ENCODE measurements around the gene TMEM164.
A peak's percentile ranks its signal among the peaks of the same experiment; 100 is the strongest.

The TMEM164 gene

DNA sequence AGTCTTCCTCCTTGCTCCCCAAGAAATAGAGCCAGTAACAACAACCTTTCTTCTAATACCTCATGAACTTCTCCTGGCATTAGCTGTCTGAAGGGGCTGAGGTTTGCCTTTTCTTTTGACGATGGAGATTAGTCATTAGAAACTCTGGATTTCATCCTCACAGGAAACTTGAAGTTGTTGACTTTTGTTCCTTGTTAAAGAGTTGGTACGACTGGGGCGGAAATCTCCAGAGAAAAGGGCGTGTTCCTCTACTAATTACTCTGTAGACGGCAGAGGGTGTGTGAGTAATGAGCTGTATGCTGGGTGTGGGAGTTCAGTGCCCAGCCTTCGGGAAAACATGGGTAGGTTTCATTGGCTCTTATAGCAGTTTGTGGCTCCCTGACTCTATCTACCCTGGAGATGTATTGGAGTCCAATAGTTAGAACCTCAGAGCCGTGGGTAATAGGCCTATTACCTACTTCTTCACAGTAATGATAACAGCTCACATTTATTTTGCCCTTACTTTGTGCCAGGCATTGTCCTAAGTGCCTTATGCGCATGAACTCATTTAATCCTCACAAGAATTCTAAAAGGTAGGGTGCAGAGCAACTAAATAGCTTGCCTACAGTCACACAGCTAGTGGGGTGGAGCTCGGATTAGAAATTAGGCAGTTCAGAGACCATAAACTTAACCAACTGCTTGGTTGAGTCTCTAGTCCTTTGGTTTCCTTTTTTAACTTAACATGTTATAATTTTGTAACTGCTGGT lies 23.4 kb downstream of the TMEM164 start:
- TF ChIP-seq, protein P1, sequence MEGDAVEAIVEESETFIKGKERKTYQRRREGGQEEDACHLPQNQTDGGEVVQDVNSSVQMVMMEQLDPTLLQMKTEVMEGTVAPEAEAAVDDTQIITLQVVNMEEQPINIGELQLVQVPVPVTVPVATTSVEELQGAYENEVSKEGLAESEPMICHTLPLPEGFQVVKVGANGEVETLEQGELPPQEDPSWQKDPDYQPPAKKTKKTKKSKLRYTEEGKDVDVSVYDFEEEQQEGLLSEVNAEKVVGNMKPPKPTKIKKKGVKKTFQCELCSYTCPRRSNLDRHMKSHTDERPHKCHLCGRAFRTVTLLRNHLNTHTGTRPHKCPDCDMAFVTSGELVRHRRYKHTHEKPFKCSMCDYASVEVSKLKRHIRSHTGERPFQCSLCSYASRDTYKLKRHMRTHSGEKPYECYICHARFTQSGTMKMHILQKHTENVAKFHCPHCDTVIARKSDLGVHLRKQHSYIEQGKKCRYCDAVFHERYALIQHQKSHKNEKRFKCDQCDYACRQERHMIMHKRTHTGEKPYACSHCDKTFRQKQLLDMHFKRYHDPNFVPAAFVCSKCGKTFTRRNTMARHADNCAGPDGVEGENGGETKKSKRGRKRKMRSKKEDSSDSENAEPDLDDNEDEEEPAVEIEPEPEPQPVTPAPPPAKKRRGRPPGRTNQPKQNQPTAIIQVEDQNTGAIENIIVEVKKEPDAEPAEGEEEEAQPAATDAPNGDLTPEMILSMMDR (IDR thresholded peaks at IDR 0.05): no peak
- Histone ChIP-seq H3K4me3 (no peak overlapping the region), H3K27ac (peak overlapping the region in 1 of 2 donors; percentile 2)
- DNase-seq (ENCODE audit: low spot score): no peak

DNA sequence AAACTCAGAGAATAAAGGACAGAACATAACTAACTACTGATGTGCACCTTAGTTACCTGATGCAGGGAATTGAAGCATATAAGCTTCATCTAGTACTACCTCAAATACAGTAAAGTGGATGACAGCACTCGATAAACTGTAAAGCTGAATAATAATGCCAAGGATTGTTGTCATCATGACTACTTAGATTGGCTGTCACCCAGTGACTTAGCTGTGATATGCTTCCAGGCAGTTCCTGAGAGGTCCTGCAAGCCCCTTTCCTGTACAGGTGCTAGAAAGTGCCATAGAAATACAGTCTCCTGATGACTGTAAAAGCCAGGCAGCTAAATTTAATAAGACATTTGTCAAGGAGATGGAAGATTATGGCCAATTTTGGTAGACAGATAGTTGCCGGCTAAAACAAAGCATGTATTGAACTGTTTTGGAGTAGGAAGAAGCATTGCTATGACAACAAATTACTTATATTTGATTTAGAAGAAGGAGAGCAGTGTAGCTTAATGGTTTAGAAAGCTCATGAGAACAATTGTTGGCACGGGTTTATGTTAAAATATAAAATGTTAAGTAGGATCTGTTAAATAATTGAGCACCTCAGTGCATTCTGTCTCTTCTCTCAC lies 29.7 kb downstream of the TMEM164 start:
- no peak overlapping the region for H3K27ac ChIP-seq
- TF ChIP-seq, protein P1 (IDR thresholded peaks at IDR 0.05): no peak
- DNase-seq (ENCODE audit: low spot score): no peak
- H3K4me3 ChIP-seq: no peak overlapping the region

DNA sequence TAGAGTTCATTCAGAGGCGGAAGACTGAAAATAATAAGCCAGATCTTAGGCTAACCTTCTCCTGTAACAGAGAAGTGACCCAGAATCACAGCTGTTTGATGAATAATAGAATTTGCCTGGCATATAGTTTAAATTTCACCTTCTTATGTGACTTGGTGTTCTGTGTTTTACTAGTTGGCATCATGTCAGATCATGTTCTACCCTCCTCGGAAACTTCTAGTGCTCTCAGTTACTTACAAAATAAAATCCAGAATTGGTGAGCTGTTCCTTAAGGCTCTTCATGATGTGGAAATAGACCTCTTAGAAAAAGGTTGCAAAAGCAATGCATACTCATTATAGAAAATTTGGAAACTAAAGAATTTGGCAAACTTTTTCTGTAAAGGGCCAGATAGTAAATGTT lies 31.1 kb downstream of the TMEM164 start:
- no peak overlapping the region for H3K4me3 ChIP-seq
- DNase-seq (ENCODE audit: low spot score): no peak
- TF ChIP-seq, protein P1 (IDR thresholded peaks at IDR 0.05): no peak
- no peak overlapping the region for H3K27ac ChIP-seq

DNA sequence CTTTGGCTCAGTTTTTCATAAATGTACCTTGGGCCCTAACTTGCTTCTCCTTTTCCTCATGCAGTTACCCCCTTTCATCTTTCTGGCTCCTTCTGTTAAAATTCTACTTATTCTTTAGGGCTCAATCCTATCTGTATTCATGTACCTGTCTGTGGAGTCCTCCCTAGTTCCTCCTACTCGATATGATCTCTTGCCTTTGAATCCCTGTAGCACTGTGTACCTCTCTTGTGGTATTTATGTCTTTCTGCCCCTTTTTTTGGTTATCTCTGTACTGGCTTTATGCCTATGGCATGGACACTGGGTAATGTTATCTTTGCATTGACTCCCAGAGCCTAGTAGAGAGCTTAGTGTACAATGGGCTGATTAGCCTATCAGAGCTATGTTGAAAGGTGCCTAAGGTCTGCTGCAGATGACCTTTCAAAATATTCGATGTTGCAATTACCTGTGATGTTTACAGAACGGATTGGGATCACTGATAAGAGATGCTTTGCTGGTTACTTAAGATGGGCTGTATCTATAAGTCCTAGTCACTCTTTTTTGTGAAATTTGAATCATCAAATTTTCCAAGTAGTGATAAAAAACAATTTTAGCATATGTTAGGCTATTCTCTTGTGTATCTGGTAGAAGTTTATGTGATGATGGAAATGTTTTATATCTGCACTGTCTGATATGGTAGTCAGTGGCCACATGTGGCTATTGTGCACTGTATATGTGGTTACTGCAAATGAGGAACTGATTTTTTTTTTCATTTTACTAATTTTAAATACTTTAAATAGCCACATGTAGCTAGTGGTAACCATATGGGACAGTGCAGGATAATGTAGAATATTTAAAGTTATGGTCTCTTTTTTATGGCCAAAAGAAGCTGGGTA lies 33.5 kb downstream of the TMEM164 start:
- TF ChIP-seq, protein P1 (IDR thresholded peaks at IDR 0.05): no peak
- no peak overlapping the region for H3K4me3 ChIP-seq
- DNase-seq (ENCODE audit: low spot score): no peak
- H3K27ac ChIP-seq: no peak overlapping the region

DNA sequence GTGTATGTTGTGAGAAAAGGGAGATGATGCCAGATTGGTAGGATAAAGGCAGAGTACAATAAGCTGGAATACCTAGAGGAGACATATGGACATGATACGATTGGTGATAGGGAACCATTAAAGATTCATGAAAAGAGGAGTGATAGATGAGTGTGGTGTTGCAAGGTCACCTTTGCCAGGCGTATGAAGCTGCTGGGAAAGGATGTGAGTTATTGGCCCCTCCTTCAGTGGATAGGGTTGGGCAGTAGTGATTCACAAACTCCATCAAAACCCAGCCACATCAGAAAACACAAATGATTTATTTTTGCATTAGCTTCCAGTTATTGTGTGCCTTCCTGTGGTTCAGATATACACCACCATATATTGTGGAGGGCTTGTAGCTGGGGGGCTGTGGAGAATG lies 34.3 kb downstream of the TMEM164 start:
- DNase-seq (ENCODE audit: low spot score): no peak
- Histone ChIP-seq H3K27ac (no peak overlapping the region), H3K4me3 (no peak overlapping the region)
- TF ChIP-seq, protein P1 (IDR thresholded peaks at IDR 0.05): no peak

DNA sequence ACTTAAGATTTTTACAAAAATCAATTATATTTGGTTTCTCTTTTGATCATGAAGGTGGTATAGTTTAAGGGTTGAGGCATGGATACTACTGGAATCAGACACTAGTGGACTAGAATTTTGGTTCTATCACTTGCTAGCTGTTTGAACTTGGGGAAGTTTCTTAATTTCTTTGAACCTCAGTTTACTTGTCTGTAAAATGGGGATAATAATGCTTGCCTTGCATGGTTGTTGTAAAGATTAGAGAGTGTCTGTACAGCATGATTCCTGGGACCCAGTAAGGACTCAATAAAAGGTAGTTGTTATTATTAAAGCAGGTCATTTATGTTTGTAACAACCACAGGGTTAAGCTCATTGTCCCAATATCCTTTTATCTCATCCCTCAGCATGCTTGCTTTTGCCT lies 36.0 kb downstream of the TMEM164 start:
- no peak for DNase-seq (ENCODE audit: low spot score)
- H3K27ac ChIP-seq: no peak overlapping the region
- TF ChIP-seq, protein P1 (IDR thresholded peaks at IDR 0.05): no peak
- no peak overlapping the region for H3K4me3 ChIP-seq

Data from coronary artery (tissue), 2 donors.